Endothelial cell of umbilical vein (primary cell): Measurements from ENCODE around the gene OPRL1. TPM values are rescaled to one million over a fixed set of nuclear protein-coding genes. Genes with fewer than 3 reads are reported as not detected.

Experiments used
- BruUV-seq: library from RNA; stranded (reverse); fragments of 400-500 nt; replicated peaks from 2 replicates; lab custom pipeline; 2021; lab: Mats Ljungman, UMichigan
- CTCF ChIA-PET: fragments of 300-600, 350-600 bp; sonication (Branson Sonifier 250); formaldehyde crosslinking; loops from one replicate; lab custom pipeline; 2021; ENCODE audit warnings: antibody characterized with exemption, inconsistent platforms; lab: Charles Lee
- POLR2A ChIA-PET: fragments of 300-600, 350-600 bp; sonication (Branson Sonifier 250); formaldehyde crosslinking; loops from one replicate; lab custom pipeline; 2021; ENCODE audit warnings: antibody characterized with exemption, inconsistent platforms; lab: Charles Lee
- DNase-seq: peaks from one replicate; pipeline ENCODE4 v3.0.0-alpha.2; 2011; ENCODE audit warnings: low read depth, low spot score
- FAIRE-seq: peaks from 2 replicates; lab custom pipeline; 2011; peaks lifted over from hg19 to GRCh38; lab: Jason Lieb, UNC
- H2AFZ ChIP-seq: 2 replicates; pipeline ENCODE4 v1.6.0; 2012; ENCODE audit warnings: low read depth, low read length, control low read depth, inconsistent platforms
- H3K27ac ChIP-seq: 2 replicates; pipeline ENCODE4 v1.5.1; 2011; ENCODE audit warnings: low read depth, mild to moderate bottlenecking, control low read depth, low read length, moderate library complexity; ENCODE audit not compliant: insufficient read depth
- H3K27me3 ChIP-seq, 2 experiments: 2 replicates each; pipeline versions ENCODE4 v1.6.0 to v1.6.1; 2011; ENCODE audit warnings: low read length in 2 of 2, mixed read lengths in 1 of 2; ENCODE audit not compliant: control insufficient read depth in 2 of 2, insufficient read depth in 2 of 2
- H3K36me3 ChIP-seq, 2 experiments: 2 replicates in 1 of 2; 3 replicates in 1 of 2; pipeline ENCODE4 v1.5.1; 2011; ENCODE audit warnings: low read length in 2 of 2, mild to moderate bottlenecking in 1 of 2, moderate library complexity in 1 of 2; ENCODE audit not compliant: control insufficient read depth in 2 of 2, insufficient read depth in 2 of 2; ENCODE audit errors: extremely low read depth in 1 of 2
- H3K4me1 ChIP-seq: 3 replicates; pipeline ENCODE4 v1.5.1; 2011; ENCODE audit warnings: mild to moderate bottlenecking, low read length; ENCODE audit not compliant: control insufficient read depth, insufficient read depth; ENCODE audit errors: extremely low read depth
- H3K4me2 ChIP-seq: 2 replicates; pipeline ENCODE4 v1.6.1; 2011; ENCODE audit warnings: low read length, control low read depth, mixed read lengths; ENCODE audit not compliant: insufficient read depth
- H3K4me3 ChIP-seq, 3 experiments: fragments of 200-600 bp in 1 of 3; sonication (generic), shearing (Covaris generic) in 1 of 3; replicated peaks in 1 of 3; 2 replicates each; pipeline ENCODE4 v1.5.1; 2011 to 2016; ENCODE audit warnings: control low read depth in 3 of 3, low read length in 3 of 3, mild to moderate bottlenecking in 2 of 3, inconsistent platforms in 1 of 3, low read depth in 1 of 3, moderate library complexity in 1 of 3; ENCODE audit not compliant: insufficient read depth in 1 of 3
- H3K79me2 ChIP-seq: 2 replicates; pipeline ENCODE4 v1.6.0; 2012; ENCODE audit warnings: low read length, inconsistent platforms; ENCODE audit not compliant: control insufficient read depth, insufficient read depth
- H3K9ac ChIP-seq: replicated peaks from 2 replicates; pipeline ENCODE3; 2011; ENCODE audit warnings: low read length, control low read depth; ENCODE audit not compliant: insufficient read depth; ENCODE audit errors: extremely low read depth
- H3K9me1 ChIP-seq: replicated peaks from 3 replicates; pipeline ENCODE4 v1.6.0; 2011; ENCODE audit warnings: mild to moderate bottlenecking, low read length; ENCODE audit not compliant: control insufficient read depth, insufficient read depth; ENCODE audit errors: extremely low read depth
- H3K9me3 ChIP-seq: replicated peaks from 2 replicates; pipeline ENCODE4 v1.5.1; 2012; ENCODE audit warnings: low read length, inconsistent platforms; ENCODE audit not compliant: control insufficient read depth, insufficient read depth
- H4K20me1 ChIP-seq: replicated peaks from 2 replicates; pipeline ENCODE3; 2011; ENCODE audit warnings: mild to moderate bottlenecking, low read length; ENCODE audit not compliant: control insufficient read depth, insufficient read depth; ENCODE audit errors: extremely low read depth
- CTCF ChIP-seq, 2 donors: IDR thresholded peaks; 1 replicate in 1 of 2; 2 replicates in 1 of 2; pipeline ENCODE4 v1.5.1; 2011; ENCODE audit warnings: low read length in 2 of 2, mild to moderate bottlenecking in 2 of 2, moderate library complexity in 2 of 2, control low read depth in 1 of 2, inconsistent platforms in 1 of 2, low read depth in 1 of 2; ENCODE audit not compliant: insufficient read depth in 1 of 2; ENCODE audit errors: extremely low read depth in 1 of 2
- EZH2 ChIP-seq: IDR thresholded peaks from 2 replicates; pipeline ENCODE4 v1.6.1; 2012; ENCODE audit warnings: borderline replicate concordance, low read depth, mild to moderate bottlenecking, moderate library complexity, low read length, inconsistent platforms; ENCODE audit not compliant: severe bottlenecking
- FOS ChIP-seq: IDR thresholded peaks from 2 replicates; pipeline ENCODE4 v1.6.1; 2011; ENCODE audit warnings: mild to moderate bottlenecking, low read length, moderate library complexity, borderline replicate concordance; ENCODE audit not compliant: insufficient read depth
- GATA2 ChIP-seq: IDR thresholded peaks from 2 replicates; pipeline ENCODE4 v1.7.0; 2011; ENCODE audit warnings: low read depth, mild to moderate bottlenecking, moderate library complexity, mixed read lengths, low read length; ENCODE audit not compliant: insufficient read length, insufficient read depth
- JUN ChIP-seq: IDR thresholded peaks from 2 replicates; pipeline ENCODE4 v1.6.1; 2011; ENCODE audit warnings: borderline replicate concordance, low read depth; ENCODE audit not compliant: insufficient read length, insufficient read depth
- MAX ChIP-seq: IDR thresholded peaks from 2 replicates; pipeline ENCODE4 v1.6.1; 2011; ENCODE audit not compliant: insufficient read depth, insufficient read length
- MYC ChIP-seq: IDR thresholded peaks from one replicate; pipeline ENCODE4 v1.6.1; 2011; ENCODE audit warnings: mild to moderate bottlenecking, low read depth, low read length
- POLR2A ChIP-seq: IDR thresholded peaks from 2 replicates; pipeline ENCODE4 v1.6.1; 2012; ENCODE audit warnings: low read depth, mild to moderate bottlenecking, control low read depth, low read length
- POLR2AphosphoS5 ChIP-seq: IDR thresholded peaks from 2 replicates; pipeline ENCODE4 v1.6.1; 2012; ENCODE audit warnings: low read depth, mild to moderate bottlenecking, control low read depth, low read length, moderate library complexity; ENCODE audit not compliant: insufficient read depth
- dilution Hi-C: fragments of 300-500 bp; cut with MboI; formaldehyde crosslinking; loops from one replicate; pipeline ENCODE4 v1.15.0; 2019; ENCODE audit warnings: low sequenced_read_pairs; ENCODE audit not compliant: extremely low pct_ligation_motif_present
- intact Hi-C: fragments of 100-400 bp; cut with micrococcal nuclease; formaldehyde crosslinking; loops from one replicate; pipeline ENCODE4 v1.10.0; 2022
- polyA plus RNA-seq, 4 experiments: library from polyadenylated mRNA; depleted of rRNA in 3 of 4; stranded (reverse) in 3 of 4; unstranded in 1 of 4; fragments of >200 nt; gene quantifications; 2 replicates each; pipeline versions ENCODE4 v1.2.1 to v1.2.3, GENCODE V29; 2011 to 2012; ENCODE audit warnings: missing spikeins in 1 of 4
- total RNA-seq: library from RNA; stranded (reverse); gene quantifications from 2 replicates; pipeline ENCODE4 v1.2.3, GENCODE V29; 2021

The OPRL1 gene
- total and polyA plus RNA-seq, 2 donors (not counting 3 experiments of a cell fraction or from before 2014, with no cell fraction given), result 1.9 to 2.0 TPM

- no peak for FAIRE-seq
- Histone ChIP-seq H3K79me2 (no peaks in the 10 kb centered on the region), H3K4me1 (no peaks in the 10 kb centered on the region), H3K9me1 (no peaks in the 10 kb centered on the region), H2AFZ (no peak overlapping the region), H3K36me3 (no peaks in the 10 kb centered on the region), H3K9ac (no peak overlapping the region), H3K27me3 (no peaks in the 10 kb centered on the region), H3K4me2 (no peak overlapping the region), H3K9me3 (no peaks in the 10 kb centered on the region), H3K4me3 (no peak overlapping the region), H3K27ac (no peak overlapping the region), H4K20me1 (no peaks in the 10 kb centered on the region)
- CTCF ChIA-PET, result interaction anchor here (1.5 to 1.6 kb wide), 2 partner anchors 12 to 76 kb away, joined by 6 to 9 read pairs; no protein-coding TSS in a partner anchor
- dilution Hi-C loops, result no loop called here
- BruUV-seq, result no TSS peak
- POLR2A ChIA-PET, result no interaction called here
- no peak for DNase-seq
- intact Hi-C loops, result no loop called here
- TF ChIP-seq CTCF (IDR thresholded peaks at IDR 0.05; ENCODE audit: extremely low read depth in 1 of 2, insufficient read depth in 1 of 2, low read depth in 1 of 2, low read length in 2 of 2) (no peak), MAX (no peak), POLR2AphosphoS5 (no peak), EZH2 (no peak), MYC (no peak), FOS (no peak), POLR2A (no peak), GATA2 (no peak), JUN (no peak)
These were observed 34.6 kb downstream of the OPRL1 start for GRCh38 chr20:64114356-64114971.
